ENCODE results near the gene ANKRD36C. TPM values are rescaled to one million over a fixed set of nuclear protein-coding genes. Genes with fewer than 3 reads are reported as not detected.

ANKRD36C gene
- 30.7 and 43.7 TPM in 2 replicates for total RNA-seq

DNA sequence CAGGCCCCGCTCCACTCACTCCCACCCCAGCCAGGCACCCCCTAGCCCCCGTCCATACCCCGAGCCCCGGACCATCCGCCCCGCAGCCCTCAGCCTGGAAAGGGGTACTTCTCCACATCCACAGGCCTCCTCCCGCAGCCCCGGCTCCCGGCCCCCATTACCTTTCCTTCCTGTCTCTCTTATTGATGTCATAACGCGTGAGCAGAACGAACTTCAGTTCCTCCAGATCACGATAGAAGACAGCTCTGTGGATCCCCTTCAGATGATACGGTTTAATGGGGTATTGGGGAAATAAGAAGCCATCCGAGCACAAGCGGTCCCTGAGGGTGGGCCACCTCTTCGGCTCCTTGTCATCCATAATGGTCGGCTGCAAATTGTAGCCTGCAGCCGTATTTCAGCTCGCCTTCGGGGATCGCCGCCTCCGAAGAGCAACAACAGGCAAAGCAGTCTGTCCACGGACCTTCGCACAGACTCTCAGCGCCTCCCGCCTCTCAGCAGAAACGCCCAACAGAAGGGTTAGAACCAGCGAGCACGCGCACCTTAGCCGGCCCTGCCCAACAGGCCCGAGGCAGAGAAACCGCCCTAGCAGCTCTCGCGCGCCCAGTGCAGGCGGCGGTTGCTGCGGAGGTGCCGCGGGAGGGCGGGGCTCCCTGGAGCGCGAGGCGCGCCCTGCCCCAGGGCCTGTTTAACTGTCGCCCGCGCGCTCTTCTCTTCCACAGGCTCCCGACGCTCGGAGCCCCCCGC lies at the start of gene ANKRD36C:
Gene ANKRD36C (minus strand): TSS at position 474 of the 744 bp plus-strand sequence. CDS start 116 bp downstream, at position 358.

DNA sequence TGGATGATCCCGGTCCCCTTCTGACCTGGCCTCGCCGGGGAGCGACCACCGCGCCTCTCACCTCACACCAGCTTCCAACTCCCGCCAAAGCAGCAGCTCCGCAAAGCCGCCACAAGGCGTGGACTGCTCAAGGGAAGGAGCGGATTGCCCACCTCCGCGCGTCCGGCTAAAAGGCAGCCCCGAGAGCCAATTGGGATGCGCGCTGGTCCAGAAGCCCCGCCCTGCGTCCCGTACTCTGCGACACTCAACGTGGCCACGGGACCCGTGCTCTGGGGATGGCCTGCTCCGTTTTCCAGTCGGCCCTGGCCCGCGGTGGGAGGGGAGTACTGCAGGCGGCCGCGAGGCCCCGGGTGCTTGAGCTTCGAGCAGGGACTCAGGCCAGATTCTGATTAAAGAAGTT lies 43.2 kb upstream of the ANKRD36C start, which contains the start of gene GPAT2:
Gene GPAT2 (minus strand): TSS at position 125 of the 400 bp plus-strand sequence. CDS start 2,557 bp downstream, outside the sequence.

Other genes with a start within 250 kb of the ANKRD36C start
- 7.6 and 37.0 TPM in 2 replicates for gene GPAT2, start 43.1 kb upstream of the ANKRD36C start, total RNA-seq
- 2.0 TPM in 1 of 2 replicates, not detected in the other for gene ADRA2B, start 124.7 kb upstream of the ANKRD36C start, total RNA-seq
- gene ASTL, start 146.7 kb upstream of the ANKRD36C start, total RNA-seq, result under 0.01 TPM in 1 of 2 replicates, not detected in the other
- gene DUSP2, start 153.6 kb upstream of the ANKRD36C start, total RNA-seq, result 2.3 and 2.9 TPM in 2 replicates
- gene STARD7, start 217.0 kb upstream of the ANKRD36C start, total RNA-seq, result 145 and 240 TPM in 2 replicates

Data from regular cardiac myocyte (primary cell).